SK-N-SH treated with all-trans-retinoic acid at 6 μM for 48 hours (cell line): ENCODE measurements around the gene IYD.

ENCODE experiments used
- ATAC-seq: fragments of 200-7000 bp; cut with Tn5 transposase; 3 replicates; pipeline ENCODE4 v1.9.1; 2020; ENCODE audit warnings: mild to moderate bottlenecking, moderate library complexity
- ARNTL ChIP-seq: fragments of 450-650 bp; formaldehyde crosslinking; IDR thresholded peaks from 2 replicates; pipeline ENCODE4 v1.5.0; 2020; ENCODE audit warnings: low read depth, mild to moderate bottlenecking, moderate library complexity, borderline replicate concordance
- BACH2 ChIP-seq: fragments of 250-450 bp; sonication (Bioruptor Pico); IDR thresholded peaks from 2 replicates; pipeline ENCODE4 v1.9.0; 2021; ENCODE audit warnings: mild to moderate bottlenecking, borderline replicate concordance
- CSDC2 ChIP-seq: fragments of 250-450 bp; sonication (Bioruptor Pico); IDR thresholded peaks from 2 replicates; pipeline ENCODE4 v1.5.0; 2020; ENCODE audit warnings: mild to moderate bottlenecking, moderate library complexity
- CSRNP3 ChIP-seq: fragments of 250-450 bp; sonication (Bioruptor Pico); IDR thresholded peaks from 2 replicates; pipeline ENCODE4 v1.5.1; 2021; ENCODE audit warnings: mild to moderate bottlenecking, moderate library complexity
- ESRRG ChIP-seq: fragments of 250-450 bp; sonication (Bioruptor Pico); IDR thresholded peaks from 2 replicates; pipeline ENCODE4 v1.6.1; 2021; ENCODE audit warnings: mild to moderate bottlenecking
- GLIS3 ChIP-seq: fragments of 250-450 bp; sonication (Bioruptor Pico); IDR thresholded peaks from 2 replicates; pipeline ENCODE4 v1.5.0; 2020; ENCODE audit warnings: mild to moderate bottlenecking, moderate library complexity
- ISL1 ChIP-seq: fragments of 250-450 bp; sonication (Bioruptor Pico); IDR thresholded peaks from 2 replicates; pipeline ENCODE4 v2.1.2; 2022; ENCODE audit warnings: mild to moderate bottlenecking, moderate library complexity
- OSR1 ChIP-seq: fragments of 250-450 bp; sonication (Bioruptor Pico); IDR thresholded peaks from 2 replicates; pipeline ENCODE4 v1.8.0; 2022; ENCODE audit warnings: moderate library complexity, mild to moderate bottlenecking, inconsistent platforms
- POU6F1 ChIP-seq: fragments of 250-450 bp; sonication (Bioruptor Pico); IDR thresholded peaks from 2 replicates; pipeline ENCODE4 v1.8.0; 2021; ENCODE audit warnings: low read depth, mild to moderate bottlenecking, moderate library complexity, borderline replicate concordance
- PPARA ChIP-seq: fragments of 250-450 bp; sonication (Bioruptor Pico); IDR thresholded peaks from 2 replicates; pipeline ENCODE4 v1.5.0; 2020; ENCODE audit warnings: mild to moderate bottlenecking, borderline replicate concordance
- RARB ChIP-seq: fragments of 250-450 bp; sonication (Bioruptor Pico); IDR thresholded peaks from 2 replicates; pipeline ENCODE4 v1.8.0; 2021; ENCODE audit warnings: mild to moderate bottlenecking, moderate library complexity
- SNAI2 ChIP-seq: fragments of 250-450 bp; sonication (Bioruptor Pico); IDR thresholded peaks from 2 replicates; pipeline ENCODE4 v1.5.0; 2020; ENCODE audit warnings: mild to moderate bottlenecking, moderate library complexity
- TCF4 ChIP-seq: fragments of 250-450 bp; sonication (Bioruptor Pico); IDR thresholded peaks from 2 replicates; pipeline ENCODE4 v1.8.0; 2021; ENCODE audit warnings: mild to moderate bottlenecking, moderate library complexity, borderline replicate concordance
- TOX ChIP-seq: fragments of 250-450 bp; sonication (Bioruptor Pico); IDR thresholded peaks from 2 replicates; pipeline ENCODE4 v1.8.0; 2021; ENCODE audit warnings: mild to moderate bottlenecking, moderate library complexity, borderline replicate concordance
- ZC3H10 ChIP-seq: fragments of 250-450 bp; sonication (Bioruptor Pico); IDR thresholded peaks from 2 replicates; pipeline ENCODE4 v1.5.1; 2021; ENCODE audit warnings: mild to moderate bottlenecking, moderate library complexity
- ZFP3 ChIP-seq: fragments of 250-450 bp; sonication (Bioruptor Pico); IDR thresholded peaks from 2 replicates; pipeline ENCODE4 v1.5.0; 2020; ENCODE audit warnings: mild to moderate bottlenecking, moderate library complexity
- ZFP30 ChIP-seq: fragments of 450-650 bp; formaldehyde crosslinking; IDR thresholded peaks from 2 replicates; pipeline ENCODE4 v1.5.0; 2022; ENCODE audit warnings: mild to moderate bottlenecking, moderate library complexity
- ZNF565 ChIP-seq: fragments of 450-650 bp; formaldehyde crosslinking; conservative IDR thresholded peaks from 2 replicates; pipeline ENCODE4 v1.5.0; 2020; ENCODE audit warnings: low read depth, mild to moderate bottlenecking, moderate library complexity
- ZNF70 ChIP-seq: fragments of 450-650 bp; formaldehyde crosslinking; IDR thresholded peaks from 2 replicates; pipeline ENCODE4 v1.5.0; 2020; ENCODE audit warnings: mild to moderate bottlenecking, moderate library complexity
- ZNF8 ChIP-seq: fragments of 450-650 bp; formaldehyde crosslinking; IDR thresholded peaks from 2 replicates; pipeline ENCODE4 v1.5.0; 2020; ENCODE audit warnings: mild to moderate bottlenecking, moderate library complexity
- TF ChIP-seq, protein P1 (sequence below): fragments of 250-450 bp; sonication (Bioruptor Pico); IDR thresholded peaks from 2 replicates; pipeline ENCODE4 v1.5.1; 2020; ENCODE audit warnings: low read depth, mild to moderate bottlenecking, moderate library complexity
- TF ChIP-seq, protein P2 (sequence below): fragments of 250-450 bp; sonication (Bioruptor Pico); IDR thresholded peaks from 2 replicates; pipeline ENCODE4 v1.8.0; 2020; ENCODE audit warnings: mild to moderate bottlenecking, moderate library complexity, borderline replicate concordance

Gene IYD

DNA sequence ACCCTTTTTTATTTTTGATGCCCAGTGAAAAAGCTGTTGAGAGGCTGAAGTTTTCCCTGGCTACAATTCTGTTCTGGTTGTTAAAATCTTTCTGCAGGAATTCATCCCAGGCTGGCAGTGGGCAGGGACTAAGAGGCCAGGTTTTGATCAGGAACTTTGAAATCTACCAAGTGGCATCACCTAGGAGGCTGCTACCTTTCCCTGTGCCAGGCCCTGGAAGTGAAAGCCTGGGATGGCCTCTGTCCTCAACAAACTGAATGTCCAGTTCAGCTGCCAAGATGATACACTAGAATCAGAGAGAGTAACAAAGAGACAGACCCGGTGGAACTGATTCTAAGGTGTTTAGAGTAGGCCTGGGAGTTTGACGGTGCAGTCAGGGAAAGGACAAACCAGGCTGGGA, 596 bp downstream of the IYD start:
- no peak for ATAC-seq
- TF ChIP-seq, protein P1, sequence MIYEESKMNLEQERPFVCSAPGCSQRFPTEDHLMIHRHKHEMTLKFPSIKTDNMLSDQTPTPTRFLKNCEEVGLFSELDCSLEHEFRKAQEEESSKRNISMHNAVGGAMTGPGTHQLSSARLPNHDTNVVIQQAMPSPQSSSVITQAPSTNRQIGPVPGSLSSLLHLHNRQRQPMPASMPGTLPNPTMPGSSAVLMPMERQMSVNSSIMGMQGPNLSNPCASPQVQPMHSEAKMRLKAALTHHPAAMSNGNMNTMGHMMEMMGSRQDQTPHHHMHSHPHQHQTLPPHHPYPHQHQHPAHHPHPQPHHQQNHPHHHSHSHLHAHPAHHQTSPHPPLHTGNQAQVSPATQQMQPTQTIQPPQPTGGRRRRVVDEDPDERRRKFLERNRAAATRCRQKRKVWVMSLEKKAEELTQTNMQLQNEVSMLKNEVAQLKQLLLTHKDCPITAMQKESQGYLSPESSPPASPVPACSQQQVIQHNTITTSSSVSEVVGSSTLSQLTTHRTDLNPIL (CRISPR knock-in tag), result no peak
- TF ChIP-seq POU6F1 (no peak), ZFP3 (CRISPR knock-in tag) (no peak), BACH2 (CRISPR knock-in tag) (no peak), ISL1 (no peak), GLIS3 (CRISPR knock-in tag) (no peak), ESRRG (CRISPR knock-in tag) (no peak), CSRNP3 (no peak), ZNF565 (CRISPR knock-in tag) (no peak), PPARA (no peak), OSR1 (CRISPR knock-in tag) (no peak), TOX (CRISPR knock-in tag) (no peak)
- TF ChIP-seq, protein P2, sequence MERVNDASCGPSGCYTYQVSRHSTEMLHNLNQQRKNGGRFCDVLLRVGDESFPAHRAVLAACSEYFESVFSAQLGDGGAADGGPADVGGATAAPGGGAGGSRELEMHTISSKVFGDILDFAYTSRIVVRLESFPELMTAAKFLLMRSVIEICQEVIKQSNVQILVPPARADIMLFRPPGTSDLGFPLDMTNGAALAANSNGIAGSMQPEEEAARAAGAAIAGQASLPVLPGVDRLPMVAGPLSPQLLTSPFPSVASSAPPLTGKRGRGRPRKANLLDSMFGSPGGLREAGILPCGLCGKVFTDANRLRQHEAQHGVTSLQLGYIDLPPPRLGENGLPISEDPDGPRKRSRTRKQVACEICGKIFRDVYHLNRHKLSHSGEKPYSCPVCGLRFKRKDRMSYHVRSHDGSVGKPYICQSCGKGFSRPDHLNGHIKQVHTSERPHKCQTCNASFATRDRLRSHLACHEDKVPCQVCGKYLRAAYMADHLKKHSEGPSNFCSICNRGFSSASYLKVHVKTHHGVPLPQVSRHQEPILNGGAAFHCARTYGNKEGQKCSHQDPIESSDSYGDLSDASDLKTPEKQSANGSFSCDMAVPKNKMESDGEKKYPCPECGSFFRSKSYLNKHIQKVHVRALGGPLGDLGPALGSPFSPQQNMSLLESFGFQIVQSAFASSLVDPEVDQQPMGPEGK (CRISPR knock-in tag), result no peak

DNA sequence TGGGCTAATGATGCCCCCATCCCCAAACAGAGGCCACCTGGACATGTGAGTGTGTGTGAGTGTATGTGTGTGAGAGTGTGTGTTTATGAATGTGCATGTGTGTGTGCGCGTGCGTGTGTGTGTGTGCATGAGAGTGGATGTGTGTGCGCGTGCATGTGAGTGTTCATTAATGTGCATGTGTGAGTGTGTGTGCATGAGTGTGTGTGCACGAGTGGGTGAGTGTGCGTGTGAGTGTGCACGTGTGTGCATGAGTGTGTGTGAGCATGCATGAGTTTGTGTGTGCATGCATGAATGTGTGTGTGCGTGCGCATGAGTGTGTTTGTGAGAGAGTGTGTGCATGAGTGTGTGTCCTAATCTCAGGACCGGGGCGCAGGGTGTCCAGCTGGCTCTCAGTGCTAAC, 1.3 kb downstream of the IYD start:
- TF ChIP-seq ISL1 (no peak), ZNF8 (CRISPR knock-in tag) (no peak), ARNTL (no peak), GLIS3 (CRISPR knock-in tag) (no peak)
- TF ChIP-seq, protein P1 (CRISPR knock-in tag), result no peak

GRCh38 chr6:150371356-150371755, 2.5 kb downstream of the IYD start:
- TF ChIP-seq, protein P1 (CRISPR knock-in tag), result no peak
- TF ChIP-seq POU6F1, result no peak
- ATAC-seq, result no peak

More for the DNA sequence above, 1.3 kb downstream of the IYD start:
- ATAC-seq, result no peak

DNA sequence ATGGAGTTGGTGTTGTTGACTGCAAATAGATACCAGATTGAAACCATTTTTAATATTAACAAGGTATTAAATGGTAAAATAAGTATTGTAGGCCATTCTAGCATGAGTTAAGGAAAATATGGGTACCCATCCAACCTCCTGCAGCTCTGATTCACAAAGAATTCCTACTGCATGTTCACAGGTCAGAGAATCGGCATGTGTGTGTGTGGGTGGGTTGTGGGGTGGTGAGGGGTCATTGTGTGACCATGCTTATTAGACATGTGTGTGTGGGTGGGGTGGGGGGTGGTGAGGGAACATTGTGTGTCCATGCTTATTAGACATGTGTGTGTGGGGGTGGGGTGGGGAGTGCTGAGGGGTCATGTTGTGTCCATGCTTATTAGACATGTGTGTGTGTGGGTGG, 3.2 kb downstream of the IYD start:
- ATAC-seq, result no peak
- TF ChIP-seq PPARA (no peak), CSDC2 (CRISPR knock-in tag) (no peak), ZFP30 (no peak), RARB (CRISPR knock-in tag) (no peak), ZC3H10 (CRISPR knock-in tag) (no peak), TCF4 (CRISPR knock-in tag) (no peak), ZNF8 (CRISPR knock-in tag) (no peak), ZFP3 (CRISPR knock-in tag) (no peak), GLIS3 (CRISPR knock-in tag) (no peak), TOX (CRISPR knock-in tag) (no peak), OSR1 (CRISPR knock-in tag) (no peak), ZNF70 (CRISPR knock-in tag) (no peak), ZNF565 (CRISPR knock-in tag) (no peak), SNAI2 (CRISPR knock-in tag) (no peak), ESRRG (CRISPR knock-in tag) (no peak)
- TF ChIP-seq, protein P2 (CRISPR knock-in tag), result no peak
- TF ChIP-seq, protein P1 (CRISPR knock-in tag), result no peak
